Measurements from ENCODE around the gene ELP5. TPM values are rescaled to one million over a fixed set of nuclear protein-coding genes. Genes with fewer than 3 reads are reported as not detected.

The ELP5 gene
- total RNA-seq, 1 donor from 2014 or later: 64.8 TPM

GRCh38 chr17:7254511-7254910 lies 2.5 kb downstream of the ELP5 start:
- no peak overlapping the region for H3K4me3 Mint-ChIP-seq (ENCODE audit: low read depth)

GRCh38 chr17:7256766-7257456 lies 4.9 kb downstream of the ELP5 start:
- H3K36me3 Mint-ChIP-seq (ENCODE audit: low read depth): peaks cover 53% of the 10 kb centered on the region
- H3K4me3 Mint-ChIP-seq (ENCODE audit: low read depth): no peak overlapping the region
- H3K4me1 Mint-ChIP-seq (ENCODE audit: low read depth): peaks cover 18% of the 10 kb centered on the region
- DNase-seq (ENCODE audit: low spot score): no peak
- no peaks in the 10 kb centered on the region for H3K9me3 Mint-ChIP-seq
- H3K27ac Mint-ChIP-seq: no peak overlapping the region
- H3K27me3 Mint-ChIP-seq (ENCODE audit: low read depth): peaks cover 3% of the 10 kb centered on the region
- intact Hi-C loops (cut with micrococcal nuclease): no loop called here

More at GRCh38 chr17:7254511-7254910, 2.5 kb downstream of the ELP5 start:
- intact Hi-C loops (cut with micrococcal nuclease): no loop called here
- no peak for DNase-seq (ENCODE audit: low spot score)
- Mint-ChIP-seq H3K36me3 (ENCODE audit: low read depth) (peaks cover 63% of the 10 kb centered on the region), H3K4me1 (ENCODE audit: low read depth) (peaks cover 24% of the 10 kb centered on the region), H3K27me3 (ENCODE audit: low read depth) (no peaks in the 10 kb centered on the region), H3K9me3 (no peaks in the 10 kb centered on the region), H3K27ac (no peak overlapping the region)

- Mint-ChIP-seq H3K4me1 (ENCODE audit: low read depth) (peaks cover 21% of the 10 kb centered on the region), H3K27ac (no peak overlapping the region), H3K27me3 (ENCODE audit: low read depth) (peaks cover 19% of the 10 kb centered on the region), H3K9me3 (no peaks in the 10 kb centered on the region), H3K4me3 (ENCODE audit: low read depth) (no peak overlapping the region), H3K36me3 (ENCODE audit: low read depth) (peaks cover 40% of the 10 kb centered on the region)
- no peak for DNase-seq (ENCODE audit: low spot score)
- intact Hi-C loops (cut with micrococcal nuclease): no loop called here
Observed at GRCh38 chr17:7258731-7259554, 6.9 kb downstream of the ELP5 start.

- peaks cover 20% of the 10 kb centered on the region for H3K4me1 Mint-ChIP-seq (ENCODE audit: low read depth)
- no peak for DNase-seq (ENCODE audit: low spot score)
- H3K9me3 Mint-ChIP-seq: no peaks in the 10 kb centered on the region
- intact Hi-C loops (cut with micrococcal nuclease): no loop called here
- no peak overlapping the region for H3K4me3 Mint-ChIP-seq (ENCODE audit: low read depth)
- H3K36me3 Mint-ChIP-seq (ENCODE audit: low read depth): peaks cover 34% of the 10 kb centered on the region
- peaks cover 25% of the 10 kb centered on the region for H3K27me3 Mint-ChIP-seq (ENCODE audit: low read depth)
- H3K27ac Mint-ChIP-seq: no peak overlapping the region
Observed at GRCh38 chr17:7259555-7259889, 7.5 kb downstream of the ELP5 start.

GRCh38 chr17:7260151-7260550 lies 8.1 kb downstream of the ELP5 start:
- H3K27ac Mint-ChIP-seq: no peak overlapping the region

GRCh38 chr17:7260651-7261378 lies 8.8 kb downstream of the ELP5 start:
- Mint-ChIP-seq H3K36me3 (ENCODE audit: low read depth) (peaks cover 28% of the 10 kb centered on the region), H3K4me3 (ENCODE audit: low read depth) (peak overlapping the region; percentile 26), H3K9me3 (no peaks in the 10 kb centered on the region), H3K27ac (no peak overlapping the region), H3K27me3 (ENCODE audit: low read depth) (peaks cover 25% of the 10 kb centered on the region), H3K4me1 (ENCODE audit: low read depth) (peaks cover 16% of the 10 kb centered on the region)
- intact Hi-C loops (cut with micrococcal nuclease): no loop called here
- DNase-seq (ENCODE audit: low spot score): no peak

More at GRCh38 chr17:7260151-7260550, 8.1 kb downstream of the ELP5 start:
- Mint-ChIP-seq H3K4me3 (ENCODE audit: low read depth) (peak overlapping the region; percentile 17), H3K4me1 (ENCODE audit: low read depth) (peaks cover 16% of the 10 kb centered on the region), H3K27me3 (ENCODE audit: low read depth) (peaks cover 25% of the 10 kb centered on the region), H3K36me3 (ENCODE audit: low read depth) (peaks cover 28% of the 10 kb centered on the region), H3K9me3 (no peaks in the 10 kb centered on the region)
- intact Hi-C loops (cut with micrococcal nuclease): no loop called here
- DNase-seq (ENCODE audit: low spot score): no peak

- Mint-ChIP-seq H3K27ac (peak overlapping the region; percentile 55), H3K27me3 (ENCODE audit: low read depth) (peaks cover 26% of the 10 kb centered on the region), H3K4me3 (ENCODE audit: low read depth) (peak overlapping the region; percentile 62), H3K36me3 (ENCODE audit: low read depth) (peaks cover 24% of the 10 kb centered on the region), H3K4me1 (ENCODE audit: low read depth) (peaks cover 16% of the 10 kb centered on the region), H3K9me3 (no peaks in the 10 kb centered on the region)
- intact Hi-C loops (cut with micrococcal nuclease): no loop called here
- no peak for DNase-seq (ENCODE audit: low spot score)
Observed at GRCh38 chr17:7261379-7262191, 9.6 kb downstream of the ELP5 start.

- H3K9me3 Mint-ChIP-seq: no peaks in the 10 kb centered on the region
- peaks cover 16% of the 10 kb centered on the region for H3K4me1 Mint-ChIP-seq (ENCODE audit: low read depth)
- DNase-seq (ENCODE audit: low spot score): no peak
- intact Hi-C loops (cut with micrococcal nuclease): no loop called here
- H3K27me3 Mint-ChIP-seq (ENCODE audit: low read depth): peaks cover 29% of the 10 kb centered on the region
- peaks cover 16% of the 10 kb centered on the region for H3K36me3 Mint-ChIP-seq (ENCODE audit: low read depth)
- H3K4me3 Mint-ChIP-seq (ENCODE audit: low read depth): peak within 1 kb of the TSS; percentile 62
- peak within 1 kb of the TSS; percentile 55 for H3K27ac Mint-ChIP-seq
Observed at GRCh38 chr17:7262192-7262934, 10.3 kb downstream of the ELP5 start, which contains the start of gene CLDN7. Gene CLDN7 (minus strand): TSS chr17:7262478. CDS start chr17:7262043, 435 bp downstream.

- peaks cover 29% of the 10 kb centered on the region for H3K27me3 Mint-ChIP-seq (ENCODE audit: low read depth)
- no peak overlapping the region for H3K27ac Mint-ChIP-seq
- H3K4me1 Mint-ChIP-seq (ENCODE audit: low read depth): peaks cover 16% of the 10 kb centered on the region
- no peaks in the 10 kb centered on the region for H3K9me3 Mint-ChIP-seq
- H3K4me3 Mint-ChIP-seq (ENCODE audit: low read depth): peak overlapping the region; percentile 47
- intact Hi-C loops (cut with micrococcal nuclease): no loop called here
- peaks cover 14% of the 10 kb centered on the region for H3K36me3 Mint-ChIP-seq (ENCODE audit: low read depth)
- no peak for DNase-seq (ENCODE audit: low spot score)
Observed at GRCh38 chr17:7262935-7263800, 11.2 kb downstream of the ELP5 start.

- Mint-ChIP-seq H3K27me3 (ENCODE audit: low read depth) (peaks cover 31% of the 10 kb centered on the region), H3K9me3 (no peaks in the 10 kb centered on the region), H3K36me3 (ENCODE audit: low read depth) (peaks cover 9% of the 10 kb centered on the region), H3K4me1 (ENCODE audit: low read depth) (peaks cover 16% of the 10 kb centered on the region), H3K4me3 (ENCODE audit: low read depth) (peak overlapping the region; percentile 43), H3K27ac (no peak overlapping the region)
- intact Hi-C loops (cut with micrococcal nuclease): no loop called here
- no peak for DNase-seq (ENCODE audit: low spot score)
Observed at GRCh38 chr17:7263801-7264078, 11.7 kb downstream of the ELP5 start.

GRCh38 chr17:7266784-7267183 lies 14.8 kb downstream of the ELP5 start:
- Mint-ChIP-seq H3K9me3 (no peaks in the 10 kb centered on the region), H3K36me3 (ENCODE audit: low read depth) (no peaks in the 10 kb centered on the region), H3K27ac (no peak overlapping the region), H3K4me3 (ENCODE audit: low read depth) (no peak overlapping the region), H3K4me1 (ENCODE audit: low read depth) (peaks cover 15% of the 10 kb centered on the region), H3K27me3 (ENCODE audit: low read depth) (peaks cover 36% of the 10 kb centered on the region)
- intact Hi-C loops (cut with micrococcal nuclease): no loop called here
- no peak for DNase-seq (ENCODE audit: low spot score)
